Muscle layer of colon (tissue), 2 donors: ENCODE data around the gene PRRG2.
A peak's percentile ranks its signal among the peaks of the same experiment; 100 is the strongest.

Experiments
- H3K27ac ChIP-seq: one replicate; pipeline ENCODE4 v1.7.0; 2013; ENCODE audit warnings: low read depth, mild to moderate bottlenecking, low read length, moderate library complexity
- H3K27me3 ChIP-seq, 2 donors: one replicate each; pipeline ENCODE4 v1.7.0; 2013; ENCODE audit warnings: low read length in 2 of 2, mild to moderate bottlenecking in 2 of 2; ENCODE audit not compliant: insufficient read depth in 2 of 2, control insufficient read depth in 1 of 2
- H3K36me3 ChIP-seq: one replicate; pipeline ENCODE4 v1.7.0; 2013; ENCODE audit warnings: mild to moderate bottlenecking, low read length; ENCODE audit not compliant: insufficient read depth
- H3K4me1 ChIP-seq: one replicate; pipeline ENCODE4 v1.7.0; 2013; ENCODE audit warnings: mild to moderate bottlenecking, low read length; ENCODE audit not compliant: insufficient read depth
- H3K4me3 ChIP-seq, 2 donors: one replicate each; pipeline ENCODE4 v1.7.0; 2013; ENCODE audit warnings: low read length in 2 of 2, low read depth in 1 of 2, mild to moderate bottlenecking in 1 of 2, moderate library complexity in 1 of 2
- H3K9ac ChIP-seq: one replicate; pipeline ENCODE4 v1.7.0; 2013; ENCODE audit warnings: low read length
- H3K9me3 ChIP-seq: one replicate; pipeline ENCODE4 v1.7.0; 2013; ENCODE audit warnings: mild to moderate bottlenecking, low read length
- donor health status: abdominal sarcoma.
- donor health status: Adenocarcinoma of cecum.

PRRG2 gene

GRCh38 chr19:49637821-49638738 lies 57.0 kb downstream of the PRRG2 start:
- no peaks in the 10 kb centered on the region for H3K9me3 ChIP-seq
- H3K4me3 ChIP-seq, result peak overlapping the region; percentile 26 to 82
- peak overlapping the region; percentile 92 for H3K27ac ChIP-seq
- H3K9ac ChIP-seq, result peak overlapping the region; percentile 86
- H3K27me3 ChIP-seq, result no peaks in the 10 kb centered on the region
- peaks cover 26% of the 10 kb centered on the region for H3K4me1 ChIP-seq
- H3K36me3 ChIP-seq, result peaks cover 9% of the 10 kb centered on the region

- Histone ChIP-seq H3K9ac (peak overlapping the region; percentile 86), H3K36me3 (peaks cover 15% of the 10 kb centered on the region), H3K4me1 (peaks cover 41% of the 10 kb centered on the region), H3K4me3 (peak overlapping the region; percentile 52 to 82), H3K9me3 (no peaks in the 10 kb centered on the region), H3K27me3 (no peaks in the 10 kb centered on the region), H3K27ac (peak overlapping the region; percentile 92)
Observed at GRCh38 chr19:49639401-49640112, 58.4 kb downstream of the PRRG2 start.

- Histone ChIP-seq H3K9ac (peak within 1 kb of the TSS; percentile 100), H3K36me3 (peaks cover 15% of the 10 kb centered on the region), H3K9me3 (no peaks in the 10 kb centered on the region), H3K4me1 (peaks cover 44% of the 10 kb centered on the region), H3K4me3 (peak within 1 kb of the TSS; percentile 65 to 82), H3K27me3 (no peaks in the 10 kb centered on the region), H3K27ac (peak within 1 kb of the TSS; percentile 100)
Observed at GRCh38 chr19:49640113-49640898, 59.2 kb downstream of the PRRG2 start, which contains the start of gene RRAS. RRAS (minus strand) TSS chr19:49640143; CDS start chr19:49640098, 45 bp downstream.
